Measurements from ENCODE around the gene CD82.

DNA sequence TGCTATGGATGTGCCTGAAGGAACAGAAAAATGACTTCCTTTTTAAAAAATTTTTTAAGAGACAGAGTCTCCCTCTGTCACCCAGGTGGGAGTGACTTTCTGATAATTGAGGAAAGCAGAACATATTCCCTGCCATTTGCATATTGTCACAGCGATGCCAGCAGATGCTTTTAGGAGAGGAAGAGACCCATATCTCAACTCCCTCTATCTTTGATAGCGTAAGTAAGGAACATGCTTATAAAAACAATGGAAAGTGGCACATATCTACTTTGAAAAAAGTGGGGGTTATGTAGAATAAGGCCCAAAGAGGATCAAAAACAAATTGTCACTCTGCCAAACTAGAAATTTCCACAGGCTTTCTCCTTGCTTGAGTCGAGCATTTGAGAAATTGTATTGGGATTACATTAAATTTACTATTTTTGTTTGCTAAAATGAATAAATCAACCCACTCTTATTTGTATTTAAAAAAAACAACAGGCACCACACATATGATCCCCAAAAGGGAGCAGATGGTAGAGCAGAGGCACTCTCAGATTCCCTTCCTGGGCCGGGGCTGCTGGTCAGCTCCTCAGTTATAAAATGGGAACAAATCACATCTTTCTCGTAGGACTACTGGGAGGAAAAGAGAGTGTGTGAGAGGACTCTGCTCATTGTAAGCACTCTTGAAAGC, 92.5 kb downstream of the CD82 start:
- TF ChIP-seq POLR2AphosphoS5 (IDR thresholded peaks at IDR 0.05): no peak
- TF ChIP-seq, protein P1, sequence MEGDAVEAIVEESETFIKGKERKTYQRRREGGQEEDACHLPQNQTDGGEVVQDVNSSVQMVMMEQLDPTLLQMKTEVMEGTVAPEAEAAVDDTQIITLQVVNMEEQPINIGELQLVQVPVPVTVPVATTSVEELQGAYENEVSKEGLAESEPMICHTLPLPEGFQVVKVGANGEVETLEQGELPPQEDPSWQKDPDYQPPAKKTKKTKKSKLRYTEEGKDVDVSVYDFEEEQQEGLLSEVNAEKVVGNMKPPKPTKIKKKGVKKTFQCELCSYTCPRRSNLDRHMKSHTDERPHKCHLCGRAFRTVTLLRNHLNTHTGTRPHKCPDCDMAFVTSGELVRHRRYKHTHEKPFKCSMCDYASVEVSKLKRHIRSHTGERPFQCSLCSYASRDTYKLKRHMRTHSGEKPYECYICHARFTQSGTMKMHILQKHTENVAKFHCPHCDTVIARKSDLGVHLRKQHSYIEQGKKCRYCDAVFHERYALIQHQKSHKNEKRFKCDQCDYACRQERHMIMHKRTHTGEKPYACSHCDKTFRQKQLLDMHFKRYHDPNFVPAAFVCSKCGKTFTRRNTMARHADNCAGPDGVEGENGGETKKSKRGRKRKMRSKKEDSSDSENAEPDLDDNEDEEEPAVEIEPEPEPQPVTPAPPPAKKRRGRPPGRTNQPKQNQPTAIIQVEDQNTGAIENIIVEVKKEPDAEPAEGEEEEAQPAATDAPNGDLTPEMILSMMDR (IDR thresholded peaks at IDR 0.05): no peak
- no peak for TF ChIP-seq POLR2A (IDR thresholded peaks at IDR 0.05)

Data from breast epithelium (tissue), 3 donors.